Mucosa of descending colon (tissue), 3 donors: ENCODE measurements around the gene TMEM272. TPM values are rescaled to one million over a fixed set of nuclear protein-coding genes. Genes with fewer than 3 reads are reported as not detected.
A peak's percentile ranks its signal among the peaks of the same experiment; 100 is the strongest.

Source experiments
- ATAC-seq: fragments of 200-7000 bp; cut with Tn5 transposase; one replicate; pipeline ENCODE4 v1.9.1; 2020; ENCODE audit warnings: mild to moderate bottlenecking, moderate library complexity
- DNase-seq, 3 donors: peaks; one replicate each; pipeline ENCODE4 v3.0.0-alpha.2; 2020
- H3K36me3 ChIP-seq: fragments of 200-600 bp; one replicate; pipeline ENCODE4 v1.8.0; 2021; ENCODE audit warnings: low read depth, mild to moderate bottlenecking
- H3K4me1 ChIP-seq: fragments of 200-600 bp; one replicate; pipeline ENCODE4 v1.8.0; 2021; ENCODE audit warnings: low read depth, mild to moderate bottlenecking
- H3K4me3 ChIP-seq: fragments of 200-600 bp; one replicate; pipeline ENCODE4 v1.8.0; 2021; ENCODE audit warnings: mild to moderate bottlenecking
- H3K9me3 ChIP-seq: fragments of 200-600 bp; one replicate; pipeline ENCODE4 v1.8.0; 2021; ENCODE audit warnings: mild to moderate bottlenecking
- CTCF ChIP-seq: fragments of 200-600 bp; IDR thresholded peaks from one replicate; pipeline ENCODE4 v1.8.0; 2022; ENCODE audit warnings: antibody characterized with exemption, mild to moderate bottlenecking
- intact Hi-C, 2 donors: fragments of 100-400 bp; cut with DNase I in 1 of 2; cut with micrococcal nuclease in 1 of 2; formaldehyde crosslinking; loops; one replicate each; pipeline versions ENCODE4 v1.11.0 to v1.11.1; 2022; cut with DNase I, micrococcal nuclease
- total RNA-seq, 3 donors: library from RNA; stranded (reverse); fragmentation: NEBNext Ultra II Directional in 2 of 3; extraction: Animal tissue kit (Norgen Biotek cat#: 25700) in 2 of 3; gene quantifications; one replicate each; pipeline versions ENCODE4 v1.2.1 to v1.2.4, GENCODE V29; 2021 to 2023
- donor health status: DM: no; HTN: no; CAD: no; lungs with moderate emphysema.
- donor health status: DM: no; HTN: no; CAD: no.
- donor health status: DM: no; HTN: yes; CAD: no.

Gene TMEM272
- total RNA-seq, 3 donors from 2014 or later: 0.07 to 0.35 (median 0.29) TPM

- TF ChIP-seq CTCF: peak; percentile 26
- Histone ChIP-seq H3K36me3 (no peaks in the 10 kb centered on the region), H3K9me3 (no peaks in the 10 kb centered on the region), H3K4me3 (no peak overlapping the region), H3K4me1 (peaks cover 15% of the 10 kb centered on the region)
- intact Hi-C loops: no loop called here
- peak; percentile 61 for ATAC-seq
- DNase-seq: peak in 1 of 3 donors; percentile 73
These were observed 47.1 kb downstream of the TMEM272 start for GRCh38 chr13:51797664-51798488.

GRCh38 chr13:51796546-51796945, 48.4 kb downstream of the TMEM272 start:
- Histone ChIP-seq H3K4me3 (no peak overlapping the region), H3K36me3 (no peaks in the 10 kb centered on the region), H3K4me1 (peaks cover 4% of the 10 kb centered on the region), H3K9me3 (no peaks in the 10 kb centered on the region)
- intact Hi-C loops: no loop called here
- DNase-seq (no peak), ATAC-seq (no peak)
- TF ChIP-seq CTCF: no peak

GRCh38 chr13:51795419-51795818, 49.6 kb downstream of the TMEM272 start:
- ATAC-seq (no peak), DNase-seq (no peak)
- no peaks in the 10 kb centered on the region for H3K4me1 ChIP-seq
- intact Hi-C loops: no loop called here
- no peak for TF ChIP-seq CTCF
- no peak overlapping the region for H3K4me3 ChIP-seq
- H3K9me3 ChIP-seq: no peaks in the 10 kb centered on the region
- H3K36me3 ChIP-seq: no peaks in the 10 kb centered on the region

GRCh38 chr13:51794964-51795363, 50.0 kb downstream of the TMEM272 start:
- H3K36me3 ChIP-seq: no peaks in the 10 kb centered on the region
- ATAC-seq (no peak), DNase-seq (no peak)
- no peaks in the 10 kb centered on the region for H3K9me3 ChIP-seq
- TF ChIP-seq CTCF: no peak
- no peak overlapping the region for H3K4me3 ChIP-seq
- H3K4me1 ChIP-seq: no peaks in the 10 kb centered on the region
- intact Hi-C loops: no loop called here

- Histone ChIP-seq H3K4me1 (no peaks in the 10 kb centered on the region), H3K9me3 (no peaks in the 10 kb centered on the region), H3K4me3 (no peak overlapping the region), H3K36me3 (no peaks in the 10 kb centered on the region)
- TF ChIP-seq CTCF: no peak
- no peak for DNase-seq
- ATAC-seq: peak; percentile 36
- intact Hi-C loops: no loop called here
These were observed 51.3 kb downstream of the TMEM272 start for GRCh38 chr13:51793570-51794271.
